Measurements from ENCODE around the gene PSMB10.

Gene PSMB10

DNA sequence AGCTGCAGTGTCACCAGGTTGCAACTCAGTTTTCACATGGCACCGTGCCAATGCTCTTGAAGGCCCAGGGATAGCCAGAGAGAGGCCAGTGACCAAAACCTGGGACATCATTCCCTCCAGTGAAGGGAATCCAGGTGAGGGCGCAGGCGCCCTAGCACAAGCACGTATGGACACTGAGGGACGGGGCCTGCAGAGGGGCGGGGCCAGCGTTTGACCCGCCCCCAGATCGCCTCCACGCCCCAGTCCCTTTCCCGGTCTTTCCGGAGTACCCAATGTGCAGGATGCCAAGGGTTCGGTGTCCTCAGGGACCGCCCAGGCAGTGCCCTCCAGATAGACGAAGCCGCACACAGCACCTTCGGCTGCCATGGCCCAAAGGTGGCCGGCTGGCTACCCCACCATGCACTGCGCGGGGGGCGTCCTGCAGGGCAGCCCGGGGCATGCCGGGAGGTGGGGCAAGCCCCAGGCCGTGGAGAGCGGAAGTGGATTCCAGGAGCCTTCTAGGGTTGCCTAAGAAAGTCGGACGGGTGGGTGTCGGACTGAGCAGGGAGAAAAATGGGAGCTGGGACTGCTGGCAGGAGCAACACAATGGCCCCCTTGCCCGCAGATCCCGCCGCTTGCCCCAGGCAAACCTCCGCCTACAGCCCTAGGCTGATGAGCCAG lies 27.1 kb upstream of the PSMB10 start:
- no peak for DNase-seq (ENCODE audit: low read depth)

GRCh38 chr16:67963292-67963661 lies 26.6 kb upstream of the PSMB10 start:
- no peak for DNase-seq (ENCODE audit: low read depth)

DNA sequence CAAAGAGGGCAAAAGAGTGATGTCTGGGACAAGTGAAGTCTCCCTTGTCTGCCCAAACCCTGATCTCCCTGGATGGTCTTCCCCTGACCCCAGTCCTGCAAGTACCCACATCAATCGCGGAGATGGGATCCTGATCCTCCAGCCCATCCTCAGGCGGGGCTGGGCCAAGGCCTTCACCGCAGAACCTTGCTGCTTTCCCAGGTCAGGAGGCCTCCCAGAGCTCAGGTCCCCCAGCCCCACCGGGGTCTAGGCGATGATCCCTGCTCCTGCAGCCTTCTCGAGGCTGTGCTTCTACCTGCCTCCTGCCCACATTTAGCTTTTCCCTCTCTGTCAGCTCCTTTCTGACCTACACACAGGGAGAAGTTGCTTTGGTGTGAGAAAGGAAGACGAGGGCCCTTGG lies 25.5 kb upstream of the PSMB10 start:
- DNase-seq (ENCODE audit: low read depth): no peak

GRCh38 chr16:67961551-67961957 lies 24.9 kb upstream of the PSMB10 start:
- DNase-seq (ENCODE audit: low read depth): no peak

DNA sequence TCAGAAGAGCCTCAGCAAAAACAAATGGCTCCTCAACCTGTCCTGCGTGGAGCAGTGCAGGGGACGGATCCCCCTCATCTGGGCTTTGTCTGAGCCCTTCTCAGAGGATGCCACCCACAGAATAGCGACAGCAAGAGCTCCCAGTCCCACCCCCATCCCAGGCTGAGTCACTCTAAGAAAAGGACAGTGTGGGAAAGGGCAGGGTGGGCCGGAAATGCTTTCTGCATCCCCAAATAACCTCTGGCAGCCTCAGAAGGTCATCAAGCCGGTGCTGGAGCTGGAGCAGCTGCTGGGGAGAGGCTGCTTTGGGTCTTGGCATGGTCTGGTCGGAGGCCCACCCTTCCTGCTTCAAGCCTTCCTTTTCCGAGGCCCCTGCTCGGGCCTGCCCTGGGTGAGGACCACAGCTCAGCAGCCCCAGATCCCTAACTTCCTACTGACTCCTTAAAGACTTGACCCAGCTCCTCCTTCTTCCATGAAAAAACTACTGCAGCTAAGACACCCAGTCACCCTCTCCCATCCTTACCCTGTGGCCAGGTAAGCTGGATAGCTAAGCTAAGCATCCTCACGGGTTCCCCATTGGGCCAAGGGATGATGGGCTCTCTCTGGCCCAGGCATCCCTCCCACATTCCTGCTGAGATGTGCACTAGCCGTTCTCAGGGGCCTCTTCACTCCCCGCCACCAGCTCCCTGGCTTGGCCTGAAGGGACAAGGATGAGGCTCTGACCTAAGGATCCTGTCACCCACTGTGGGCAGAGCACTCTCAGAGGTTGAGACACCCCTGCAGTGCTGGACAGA lies 23.1 kb upstream of the PSMB10 start:
- no peak for DNase-seq (ENCODE audit: low read depth)

GRCh38 chr16:67957622-67958021 lies 21.0 kb upstream of the PSMB10 start:
- DNase-seq (ENCODE audit: low read depth): no peak

DNA sequence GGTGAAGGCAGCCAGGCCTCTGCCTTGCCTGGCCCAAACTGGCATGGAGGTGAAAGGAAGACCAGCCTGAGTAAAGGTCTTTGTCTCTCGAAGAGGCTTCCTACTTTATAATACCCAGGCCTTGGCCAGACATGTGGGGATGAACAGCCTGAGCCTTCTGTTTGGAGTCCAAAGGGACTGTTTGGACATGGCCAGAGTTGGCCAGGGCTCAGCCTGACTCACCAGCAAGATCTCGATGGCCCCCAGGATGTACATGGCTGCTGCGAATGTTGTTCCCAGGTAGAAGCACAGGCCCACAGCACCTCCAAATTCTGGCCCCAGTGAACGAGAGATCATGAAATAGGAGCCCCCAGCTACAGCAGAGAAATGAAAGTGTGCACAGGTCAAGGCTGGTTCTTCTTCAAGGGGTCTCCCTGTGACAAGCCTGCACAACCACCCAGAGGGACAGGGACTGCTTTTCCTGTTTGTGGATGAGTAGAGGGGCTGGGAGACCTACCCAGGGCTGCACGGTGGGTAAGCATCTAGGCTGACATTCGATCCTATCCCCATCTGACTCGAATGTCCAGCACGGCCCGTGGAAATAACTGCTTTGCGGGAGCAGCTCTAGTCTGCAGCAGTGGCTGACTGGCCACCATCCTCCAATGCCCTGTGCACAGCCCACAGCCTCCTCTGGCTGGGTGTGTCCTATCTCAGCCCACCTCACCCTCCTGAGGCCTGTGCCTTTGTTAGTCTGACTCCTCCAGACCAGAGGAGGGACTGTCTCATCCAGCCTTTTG lies 18.0 kb upstream of the PSMB10 start:
- no peak for DNase-seq (ENCODE audit: low read depth)

- DNase-seq (ENCODE audit: low read depth): no peak
These were observed 17.2 kb upstream of the PSMB10 start for GRCh38 chr16:67953641-67954375.

- no peak for DNase-seq (ENCODE audit: low read depth)
These were observed 14.8 kb upstream of the PSMB10 start for GRCh38 chr16:67951485-67951884.

DNA sequence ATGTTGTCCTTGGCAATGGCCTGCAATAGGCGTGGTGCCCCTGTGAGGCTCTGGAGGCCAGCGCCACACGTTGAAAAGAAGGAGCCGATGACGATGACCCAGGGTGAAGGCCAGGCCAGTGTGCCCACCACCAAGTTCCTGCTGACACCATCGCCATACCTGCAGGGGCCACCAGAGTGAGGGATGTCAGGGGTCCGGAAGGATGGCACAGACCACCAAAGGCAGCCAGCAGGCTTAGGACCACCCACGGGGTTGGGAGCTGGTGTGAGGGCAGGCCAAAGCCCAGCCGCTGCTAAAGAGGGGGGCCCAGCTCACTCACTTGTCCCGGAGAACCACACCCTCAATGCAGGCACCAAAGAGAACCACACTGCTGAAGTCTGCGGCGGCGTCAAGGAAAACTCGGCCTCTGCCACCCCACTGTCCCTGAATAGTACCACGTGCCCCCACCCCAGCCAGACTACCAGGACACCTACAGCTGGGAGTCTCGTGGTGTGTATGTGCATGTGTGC lies 13.7 kb upstream of the PSMB10 start:
- DNase-seq (ENCODE audit: low read depth): no peak

- DNase-seq (ENCODE audit: low read depth): no peak
These were observed 13.0 kb upstream of the PSMB10 start for GRCh38 chr16:67949645-67950044.

DNA sequence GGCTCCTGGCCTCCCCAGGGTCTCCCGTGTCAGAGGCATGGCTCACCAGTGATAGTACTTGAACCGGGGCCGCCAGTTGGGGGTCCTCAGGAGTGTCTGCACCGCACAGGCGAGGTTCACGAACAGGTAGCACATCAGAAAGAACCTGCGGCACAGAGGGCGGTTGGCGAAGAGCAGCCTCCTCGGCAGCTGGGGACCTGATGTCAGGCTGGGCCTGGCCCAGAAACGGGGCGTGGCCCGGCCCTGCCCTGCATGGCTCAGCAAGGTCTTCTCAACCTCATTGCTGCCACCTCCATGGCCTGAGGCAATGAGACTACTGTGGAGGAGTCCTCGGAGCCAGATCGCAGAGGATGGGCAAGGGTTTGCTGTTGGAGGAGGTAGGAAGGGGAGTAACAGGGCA lies 11.4 kb upstream of the PSMB10 start:
- no peak for DNase-seq (ENCODE audit: low read depth)

DNA sequence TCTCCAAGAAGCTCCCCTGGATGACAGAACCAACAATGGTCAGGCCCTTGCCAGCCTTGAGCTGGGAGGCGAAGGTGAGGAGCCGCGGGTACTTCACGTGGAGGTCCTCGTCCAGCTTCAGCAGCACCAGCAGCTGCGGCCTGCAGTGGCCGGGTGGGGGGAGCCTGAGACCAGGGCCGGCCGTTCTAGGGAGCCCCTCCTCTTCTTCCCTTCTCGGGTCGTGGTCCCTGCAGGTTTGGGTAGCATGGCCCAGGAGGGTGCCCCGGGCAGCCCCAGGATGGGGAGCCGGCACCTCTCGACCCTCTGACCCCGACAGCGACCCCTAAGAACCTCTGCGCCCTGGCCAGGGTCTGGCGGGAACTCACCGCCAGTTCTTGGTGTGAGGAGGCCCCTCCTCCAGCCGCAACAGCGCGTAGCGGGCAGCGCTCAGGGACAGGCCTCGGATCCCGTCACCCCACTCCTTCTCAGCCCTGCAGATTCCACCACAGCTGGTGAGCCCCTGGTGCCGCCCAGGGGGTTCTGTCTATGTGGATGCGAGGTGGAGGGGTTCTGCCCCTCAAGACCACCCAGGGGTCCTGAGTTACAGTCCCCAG lies 10.4 kb upstream of the PSMB10 start:
- no peak for DNase-seq (ENCODE audit: low read depth)

- no peak for DNase-seq (ENCODE audit: low read depth)
These were observed 9.5 kb upstream of the PSMB10 start for GRCh38 chr16:67946128-67946569.

DNA sequence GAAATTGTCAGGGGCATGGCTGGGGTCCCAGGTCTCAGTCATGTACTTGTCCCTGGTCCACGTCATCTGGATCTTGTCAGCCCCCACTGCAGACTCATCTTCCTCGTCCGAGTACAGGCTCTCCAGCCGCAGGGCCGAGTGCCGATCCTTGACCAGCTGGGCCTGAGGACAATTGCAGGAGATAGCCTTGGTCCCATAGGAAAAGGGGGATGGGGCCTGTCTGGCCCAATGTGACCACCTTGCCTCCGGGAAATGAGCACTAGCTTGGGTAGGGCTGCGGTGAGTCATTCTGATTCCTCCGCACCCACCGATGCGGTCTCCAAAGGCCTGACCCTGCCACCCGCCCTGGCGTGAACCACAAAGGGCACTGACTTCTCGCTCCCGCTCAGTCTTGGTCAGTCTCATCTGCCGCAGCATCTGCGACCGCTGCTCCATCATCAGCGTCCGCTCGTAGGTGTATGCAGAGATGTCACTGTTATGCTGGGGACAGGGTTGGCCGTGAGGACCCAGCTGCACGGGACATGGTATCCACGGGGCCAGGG lies 8.8 kb upstream of the PSMB10 start:
- no peak for DNase-seq (ENCODE audit: low read depth)

DNA sequence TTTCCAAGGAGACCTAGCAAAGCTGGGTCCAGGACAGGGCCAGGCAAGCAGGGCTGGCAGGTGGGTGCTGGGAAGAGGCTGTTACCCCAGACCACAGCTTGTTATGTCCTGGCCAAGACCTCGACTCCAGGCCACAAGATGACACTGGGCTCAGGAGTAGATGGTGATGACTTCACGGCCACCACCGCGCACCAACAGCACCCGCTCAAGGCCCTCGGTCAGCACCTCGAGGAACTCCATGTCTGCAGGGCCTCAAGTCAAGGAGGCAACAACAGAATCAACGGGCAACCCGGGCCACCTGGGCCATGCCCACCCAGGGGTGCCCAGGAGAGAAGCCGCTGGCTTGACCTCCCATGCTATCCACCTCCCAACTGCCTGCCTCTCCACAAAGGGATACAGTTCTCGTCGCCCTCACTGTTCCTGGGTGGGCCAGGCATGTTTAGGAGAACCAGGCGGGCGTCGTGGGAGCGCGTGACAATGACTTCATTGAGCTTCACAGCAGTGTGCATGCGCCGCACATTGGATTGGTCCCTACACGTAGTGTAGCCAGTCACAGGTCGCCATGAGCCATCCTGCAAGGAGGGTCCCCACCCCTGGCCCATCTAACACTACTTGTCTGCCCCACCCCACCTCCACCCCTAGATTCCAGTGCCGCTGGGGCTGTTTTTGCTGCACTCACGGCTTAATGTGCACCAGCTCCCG lies 8.2 kb upstream of the PSMB10 start:
- no peak for DNase-seq (ENCODE audit: low read depth)

DNA sequence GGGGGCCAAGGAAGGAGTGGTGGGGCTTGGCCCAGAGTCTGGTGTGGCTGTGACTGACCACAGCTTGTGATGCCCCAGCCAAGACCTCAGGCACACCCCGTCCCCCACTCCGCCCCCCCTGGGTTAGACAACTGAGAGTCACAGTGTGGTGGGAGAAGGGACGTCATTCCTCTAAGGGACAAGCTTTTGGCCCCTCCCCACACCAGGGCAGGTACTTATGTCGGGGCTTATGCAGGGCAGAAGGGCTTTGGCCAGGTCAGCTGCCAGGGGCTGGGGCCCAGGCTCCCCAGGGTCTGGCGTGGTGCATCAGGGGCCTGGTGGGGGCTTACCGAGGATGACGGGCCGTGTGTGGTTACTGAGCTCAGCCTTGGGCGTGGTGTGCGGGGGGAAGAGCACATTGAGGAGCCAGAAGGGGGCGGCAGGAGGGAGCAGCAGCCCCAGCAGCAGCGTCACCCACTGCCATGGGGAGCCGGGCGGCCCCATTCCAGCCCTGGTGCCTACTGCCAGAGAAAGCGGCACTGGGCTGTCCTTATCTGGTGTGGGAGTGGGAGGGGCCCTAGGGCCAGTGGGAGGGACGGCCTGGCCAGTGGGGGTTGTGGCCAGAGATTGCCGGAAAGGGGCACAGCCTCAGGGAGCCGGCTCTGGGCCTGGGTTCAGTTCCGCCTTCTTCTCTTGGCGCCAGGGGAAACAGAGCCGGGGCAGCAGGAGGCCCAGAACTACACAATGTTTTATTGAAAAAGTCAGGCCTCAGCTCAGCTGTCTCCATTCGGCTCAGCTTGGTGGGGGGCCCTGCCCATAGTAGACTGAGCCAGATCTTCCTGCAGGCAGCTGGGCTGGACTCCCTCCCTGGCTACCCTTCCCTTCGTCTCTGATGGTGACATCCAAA lies 7.2 kb upstream of the PSMB10 start, which contains the start of gene LCAT:
TSS of gene LCAT (minus strand) at position 502 of the 886 bp plus-strand sequence. CDS start at position 483, 19 bp downstream.
- DNase-seq (ENCODE audit: low read depth): no peak

GRCh38 chr16:67943256-67943618 lies 6.6 kb upstream of the PSMB10 start:
- no peak for DNase-seq (ENCODE audit: low read depth)

DNA sequence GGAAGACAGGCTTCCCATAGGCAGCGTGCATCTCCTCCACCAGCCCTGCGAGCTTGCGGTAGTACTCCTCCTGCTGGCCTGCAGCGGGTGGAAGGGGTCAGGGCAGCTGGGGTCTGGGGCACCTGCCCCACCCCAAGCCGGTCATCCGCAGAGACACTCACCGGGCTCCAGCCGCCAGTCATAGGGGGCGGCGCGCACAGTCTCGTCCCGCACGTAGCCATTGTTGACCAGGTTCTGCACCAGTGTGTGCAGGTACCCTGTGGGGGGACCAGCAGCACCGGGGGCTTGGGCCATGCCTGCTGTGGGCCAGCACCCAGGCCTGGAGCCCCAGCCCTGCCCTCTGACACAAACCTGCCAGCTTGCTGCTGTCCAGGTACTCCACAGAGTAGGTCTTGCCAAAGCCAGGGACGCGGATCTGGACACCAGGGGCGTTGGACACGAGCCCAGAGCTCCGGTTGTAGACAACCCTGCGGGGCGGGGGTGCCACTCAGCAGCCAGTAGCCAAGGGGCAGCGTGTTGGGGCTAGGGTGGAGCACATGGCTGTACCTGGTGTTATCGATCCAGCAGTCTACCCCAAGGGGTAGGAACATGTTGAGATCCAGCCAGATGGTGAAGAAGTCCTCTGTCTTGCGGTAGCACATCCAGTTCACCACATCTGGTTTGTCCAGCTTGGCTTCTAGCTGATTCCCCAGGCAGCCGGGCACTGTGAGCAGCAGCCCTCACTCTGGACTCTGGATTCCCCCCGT lies 6.0 kb upstream of the PSMB10 start:
- no peak for DNase-seq (ENCODE audit: low read depth)
